GM12878 (cell line): ENCODE results near the gene ZFPM1. TPM values are rescaled to one million over a fixed set of nuclear protein-coding genes. Genes with fewer than 3 reads are reported as not detected.

Experiments used
- ATAC-seq: fragments of 200-7000 bp; cut with Tn5 transposase; 3 replicates; pipeline ENCODE4 v1.9.1; 2020; ENCODE audit warnings: mild to moderate bottlenecking, moderate library complexity
- BruUV-seq: library from RNA; stranded (reverse); fragments of 400-500 nt; replicated peaks from 2 replicates; lab custom pipeline; 2021; lab: Mats Ljungman, UMichigan
- CTCF ChIA-PET: fragments of 300-600 bp; sonication (Branson Sonifier 250); formaldehyde crosslinking; extraction: SDS; loops from one replicate; lab custom pipeline; 2021; ENCODE audit warnings: inconsistent platforms; lab: Yijun Ruan, JAX
- POLR2A ChIA-PET: fragments of 350-600 bp; formaldehyde crosslinking; extraction: SDS; loops from one replicate; lab custom pipeline; 2021; ENCODE audit warnings: inconsistent platforms; lab: Charles Lee
- RAD21 ChIA-PET: fragments of 300-600 bp; sonication (Branson Sonifier 250); formaldehyde crosslinking; loops from one replicate; lab custom pipeline; 2023; ENCODE audit warnings: antibody characterized with exemption; ENCODE audit not compliant: unreplicated experiment; lab: Charles Lee
- SMC1A ChIA-PET: fragments of 300-600 bp; sonication (Branson Sonifier 250); formaldehyde crosslinking; loops from one replicate; lab custom pipeline; 2023; ENCODE audit not compliant: unreplicated experiment, uncharacterized antibody; lab: Charles Lee
- DNase-seq: peaks from one replicate; pipeline ENCODE4 v3.0.0-alpha.2; 2011; ENCODE audit warnings: low read depth, low spot score
- FAIRE-seq: peaks from 3 replicates; lab custom pipeline; 2011; peaks lifted over from hg19 to GRCh38; lab: Jason Lieb, UNC
- H2AFZ ChIP-seq: 2 replicates; pipeline ENCODE4 v1.6.0; 2011; ENCODE audit warnings: low read depth, low read length, control low read depth; ENCODE audit not compliant: control insufficient read depth
- H3K27ac ChIP-seq: 2 replicates; pipeline ENCODE4 v1.5.1; 2011; ENCODE audit warnings: control low read depth; ENCODE audit not compliant: control insufficient read depth, insufficient read depth
- H3K27me3 ChIP-seq, 2 experiments: replicated peaks in 1 of 2; 2 replicates each; pipeline versions ENCODE4 v1.6.0 to v1.6.1; 2011; ENCODE audit warnings: low read length in 1 of 2; ENCODE audit not compliant: control insufficient read depth in 2 of 2, insufficient read depth in 2 of 2
- H3K36me3 ChIP-seq, 2 experiments: 2 replicates each; pipeline ENCODE4 v1.5.1; 2011; ENCODE audit warnings: low read length in 1 of 2; ENCODE audit not compliant: control insufficient read depth in 2 of 2, insufficient read depth in 2 of 2
- H3K4me1 ChIP-seq: 2 replicates; pipeline ENCODE4 v1.6.1; 2011; ENCODE audit warnings: mild to moderate bottlenecking, low read length, moderate library complexity, mixed read lengths; ENCODE audit not compliant: control insufficient read depth, insufficient read depth
- H3K4me2 ChIP-seq: 2 replicates; pipeline ENCODE4 v1.6.0; 2011; ENCODE audit warnings: control low read depth; ENCODE audit not compliant: control insufficient read depth, insufficient read depth
- H3K4me3 ChIP-seq: fragments of 200-600 bp; sonication (generic); 2 replicates; pipeline ENCODE4 v1.5.1; 2016
- H3K79me2 ChIP-seq: 2 replicates; pipeline ENCODE4 v1.6.0; 2011; ENCODE audit warnings: low read length; ENCODE audit not compliant: control insufficient read depth, insufficient read depth
- H3K9ac ChIP-seq: 2 replicates; pipeline ENCODE4 v1.8.0; 2011; ENCODE audit warnings: low read length, control low read depth, mixed read lengths; ENCODE audit not compliant: control insufficient read depth, insufficient read depth
- H3K9me3 ChIP-seq: replicated peaks from 3 replicates; pipeline ENCODE4 v1.5.1; 2011; ENCODE audit warnings: mild to moderate bottlenecking, low read length; ENCODE audit not compliant: control insufficient read depth, insufficient read depth
- H4K20me1 ChIP-seq: 2 replicates; pipeline ENCODE4 v1.6.0; 2011; ENCODE audit not compliant: control insufficient read depth, insufficient read depth
- BACH1 ChIP-seq: fragments of 450-650 bp; IDR thresholded peaks from 2 replicates; pipeline ENCODE4 v1.6.1; 2017; ENCODE audit warnings: mild to moderate bottlenecking, borderline replicate concordance
- BCL11A ChIP-seq: IDR thresholded peaks from 2 replicates; pipeline ENCODE4 v1.6.1; 2011; ENCODE audit warnings: low read depth, low read length
- CBX5 ChIP-seq: sonication (generic); IDR thresholded peaks from 2 replicates; pipeline ENCODE4 v1.6.1; 2016; ENCODE audit warnings: low read depth, moderate library complexity, mild to moderate bottlenecking, inconsistent platforms
- GATAD2B ChIP-seq: fragments of 450-650 bp; conservative IDR thresholded peaks from 2 replicates; pipeline ENCODE4 v1.6.1; 2017; ENCODE audit warnings: low read depth, mild to moderate bottlenecking, moderate library complexity
- HDAC6 ChIP-seq: fragments of 200-600 bp; sonication (generic); IDR thresholded peaks from one replicate; pipeline ENCODE4 v1.8.0; 2017; ENCODE audit warnings: antibody characterized with exemption; ENCODE audit not compliant: unreplicated experiment
- HDGF ChIP-seq: fragments of 450-650 bp; IDR thresholded peaks from 2 replicates; pipeline ENCODE4 v1.6.1; 2016; ENCODE audit warnings: antibody characterized with exemption
- JUND ChIP-seq: IDR thresholded peaks from 2 replicates; pipeline ENCODE4 v1.6.1; 2012; ENCODE audit warnings: low read depth, mild to moderate bottlenecking, low read length, improper control_type of control experiment, moderate library complexity
- LARP7 ChIP-seq: fragments of 450-650 bp; IDR thresholded peaks from 2 replicates; pipeline ENCODE4 v1.6.1; 2017; ENCODE audit warnings: mild to moderate bottlenecking
- MXI1 ChIP-seq: fragments of 150-350 bp; IDR thresholded peaks from 2 replicates; pipeline ENCODE4 v1.6.1; 2011; ENCODE audit warnings: low read depth, mild to moderate bottlenecking, inconsistent platforms, low read length, improper control_type of control experiment
- PML ChIP-seq: IDR thresholded peaks from 2 replicates; pipeline ENCODE4 v1.6.1; 2012; ENCODE audit warnings: low read length, inconsistent platforms
- POLR2AphosphoS2 ChIP-seq: IDR thresholded peaks from 2 replicates; pipeline ENCODE4 v1.6.1; 2011; ENCODE audit warnings: low read depth, mild to moderate bottlenecking, low read length, improper control_type of control experiment, moderate library complexity
- POLR2AphosphoS5 ChIP-seq: IDR thresholded peaks from 2 replicates; pipeline ENCODE4 v1.6.1; 2011; ENCODE audit warnings: mild to moderate bottlenecking, low read length, inconsistent platforms
- SIX5 ChIP-seq: IDR thresholded peaks from 2 replicates; pipeline ENCODE4 v1.6.1; 2011; ENCODE audit warnings: mild to moderate bottlenecking, low read depth, low read length, moderate library complexity; ENCODE audit not compliant: severe bottlenecking
- ZNF217 ChIP-seq: fragments of 450-650 bp; IDR thresholded peaks from 2 replicates; pipeline ENCODE4 v1.6.1; 2017; ENCODE audit warnings: antibody characterized with exemption, mild to moderate bottlenecking
- WGBS: methylation state at CpG from one replicate; pipeline ENCODE4 v1.1.6; 2016; ENCODE audit warnings: low lambda C conversion rate; ENCODE audit not compliant: insufficient replicate concordance, insufficient coverage; ENCODE audit errors: missing lambda C conversion rate; 5-methylcytosine and 5-hydroxymethylcytosine counted together
- in situ Hi-C: fragments of 300-500 bp; cut with MboI; formaldehyde crosslinking; loops from 9 replicates; pipeline ENCODE4 v1.14.3; 2018; ENCODE audit warnings: mixed read lengths
- intact Hi-C: fragments of 100-400 bp; cut with micrococcal nuclease; formaldehyde crosslinking; loops from one replicate; pipeline ENCODE4 v1.14.2; 2022; ENCODE audit not compliant: unreplicated experiment
- polyA plus RNA-seq, 11 experiments: library from polyadenylated mRNA; depleted of rRNA in 4 of 11; unstranded in 6 of 11; stranded (reverse) in 5 of 11; fragments of >200 nt; fragmentation: Nextera tagmentation in 4 of 11; fragmentation: Illumina TruSeq in 1 of 11; extraction: Ambion mirVana in 4 of 11; extraction: Trizol in 1 of 11; gene quantifications; 1 replicate in 1 of 11; 2 replicates in 10 of 11; pipeline versions ENCODE4 v1.2.1 to v1.2.3, GENCODE V29; 2011 to 2016; ENCODE audit warnings: inconsistent platforms in 2 of 11, missing spikeins in 2 of 11, low read depth in 1 of 11
- total RNA-seq, 4 experiments: library from RNA; depleted of rRNA in 3 of 4; stranded (reverse); fragments of >200 nt in 3 of 4; fragmentation: Illumina TruSeq in 1 of 4; extraction: Trizol in 1 of 4; gene quantifications; 2 replicates each; pipeline versions ENCODE4 v1.2.1 to v1.2.3, GENCODE V29; 2013 to 2021
- TF ChIP-seq, protein P1 (sequence below): fragments of 450-650 bp; conservative IDR thresholded peaks from 2 replicates; pipeline ENCODE4 v1.6.1; 2017; ENCODE audit warnings: mild to moderate bottlenecking, moderate library complexity
- TF ChIP-seq, protein P2 (sequence below), 3 experiments: IDR thresholded peaks in 2 of 3; conservative IDR thresholded peaks in 1 of 3; 2 replicates each; pipeline ENCODE4 v1.5.1; 2011; ENCODE audit warnings: low read depth in 3 of 3, low read length in 3 of 3, mild to moderate bottlenecking in 3 of 3, control low read depth in 2 of 3, moderate library complexity in 2 of 3, inconsistent platforms in 1 of 3, mixed read lengths in 1 of 3; ENCODE audit not compliant: control insufficient read depth in 2 of 3, insufficient read depth in 1 of 3; ENCODE audit errors: extremely low read depth in 1 of 3

ZFPM1 gene
- total and polyA plus RNA-seq, 10 of the 15 experiments (the other 5 are each of a cell fraction or from before 2014, with no cell fraction given): 0.02 to 5.1 (median 0.30) TPM

DNA sequence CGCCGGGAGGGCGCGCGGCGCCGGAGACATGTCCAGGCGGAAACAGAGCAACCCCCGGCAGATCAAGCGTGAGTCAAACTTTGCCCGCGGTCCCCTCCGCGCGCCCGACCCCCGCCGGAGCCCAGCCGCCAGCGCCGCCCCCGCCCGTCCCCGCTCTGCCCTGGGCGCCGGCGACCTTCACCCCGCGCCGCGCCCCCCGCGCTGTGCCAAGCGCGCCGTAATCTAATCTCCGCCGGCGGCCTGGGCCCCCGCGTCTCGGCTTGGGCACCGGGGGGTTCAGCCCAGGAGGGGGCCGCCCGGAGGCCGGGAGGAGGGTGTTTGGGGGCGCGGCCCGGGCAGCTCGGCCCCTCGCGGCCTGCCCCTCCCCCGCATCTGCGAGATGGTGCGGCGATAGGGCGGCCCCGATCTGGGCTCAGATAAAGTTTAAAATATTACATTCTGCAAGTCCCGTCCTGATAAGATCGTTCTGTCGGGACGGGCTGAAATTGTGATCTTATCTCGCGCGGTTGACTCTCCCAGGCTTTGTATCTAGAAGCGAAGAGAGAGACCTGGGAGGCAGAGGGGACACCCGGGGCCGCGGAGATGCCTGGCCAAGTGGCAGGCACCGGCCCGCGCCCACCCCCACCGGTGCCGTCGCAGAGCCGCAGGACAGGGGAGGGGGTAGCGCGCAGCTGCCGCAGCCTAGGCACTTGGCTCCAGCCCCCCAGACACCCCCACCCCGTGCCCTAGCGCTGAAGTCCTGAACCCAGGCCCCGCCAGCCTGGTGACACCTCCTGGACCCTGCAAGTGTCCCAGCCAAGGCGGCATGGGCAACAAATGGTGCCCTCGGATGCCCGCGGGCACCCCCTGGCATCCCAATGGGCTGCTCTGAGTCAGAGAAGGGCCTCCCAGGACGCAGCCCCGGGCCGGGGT, 787 bp downstream of the ZFPM1 start (continued):
- TF ChIP-seq BACH1: 0 out of 2 replicates have a peak, but pooled peaks have one; percentile 18
- peak; percentile 81 for TF ChIP-seq HDAC6
- TF ChIP-seq, protein P1, sequence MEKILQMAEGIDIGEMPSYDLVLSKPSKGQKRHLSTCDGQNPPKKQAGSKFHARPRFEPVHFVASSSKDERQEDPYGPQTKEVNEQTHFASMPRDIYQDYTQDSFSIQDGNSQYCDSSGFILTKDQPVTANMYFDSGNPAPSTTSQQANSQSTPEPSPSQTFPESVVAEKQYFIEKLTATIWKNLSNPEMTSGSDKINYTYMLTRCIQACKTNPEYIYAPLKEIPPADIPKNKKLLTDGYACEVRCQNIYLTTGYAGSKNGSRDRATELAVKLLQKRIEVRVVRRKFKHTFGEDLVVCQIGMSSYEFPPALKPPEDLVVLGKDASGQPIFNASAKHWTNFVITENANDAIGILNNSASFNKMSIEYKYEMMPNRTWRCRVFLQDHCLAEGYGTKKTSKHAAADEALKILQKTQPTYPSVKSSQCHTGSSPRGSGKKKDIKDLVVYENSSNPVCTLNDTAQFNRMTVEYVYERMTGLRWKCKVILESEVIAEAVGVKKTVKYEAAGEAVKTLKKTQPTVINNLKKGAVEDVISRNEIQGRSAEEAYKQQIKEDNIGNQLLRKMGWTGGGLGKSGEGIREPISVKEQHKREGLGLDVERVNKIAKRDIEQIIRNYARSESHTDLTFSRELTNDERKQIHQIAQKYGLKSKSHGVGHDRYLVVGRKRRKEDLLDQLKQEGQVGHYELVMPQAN: peak; percentile 25; the same call in 1 of the 2 replicates
- 0 out of 2 replicates have a peak, but pooled peaks have one; percentile 31 for TF ChIP-seq LARP7
- TF ChIP-seq MXI1: no peak

DNA sequence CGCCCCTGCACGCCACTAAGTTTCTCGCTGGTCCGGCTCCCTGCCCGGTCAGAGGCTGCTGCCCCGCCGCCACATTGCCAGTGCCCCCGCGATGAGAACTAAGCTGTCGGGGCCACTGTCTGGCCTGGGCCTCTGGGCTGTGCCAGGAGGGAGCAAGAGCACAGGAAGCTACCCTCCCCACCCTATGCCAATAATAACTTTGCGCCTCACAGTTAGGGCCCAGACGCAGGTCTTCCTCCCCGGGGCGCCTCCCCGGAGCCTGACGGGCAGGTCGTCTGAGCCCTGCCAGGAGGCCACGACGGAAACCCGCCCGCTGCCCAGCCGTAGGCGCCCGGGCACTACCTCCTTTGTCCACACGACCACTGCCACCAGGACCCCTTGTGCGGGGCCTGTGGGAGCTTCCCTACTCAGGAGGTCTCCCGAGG, 1.5 kb downstream of the ZFPM1 start:
- ChIA-PET RAD21 (interaction anchor here (0.7 kb wide), 1 partner anchor 10 kb away, joined by 3 read pairs; no protein-coding TSS in a partner anchor), SMC1A (interaction anchor here (0.7 to 1.0 kb wide), 2 partner anchors 12 to 13 kb away, joined by 3 to 6 read pairs; no protein-coding TSS in a partner anchor), POLR2A (interaction anchor here (0.6 to 0.7 kb wide), 2 partner anchors 26 to 208 kb away, joined by 3 read pairs; no protein-coding TSS in a partner anchor), CTCF (interaction anchor here (0.7 to 1.3 kb wide), 2 partner anchors 106 to 566 kb away, joined by 3 to 4 read pairs; no protein-coding TSS in a partner anchor)
- Histone ChIP-seq H3K9ac (peak overlapping the region; percentile 92; the same call in 1 of the 2 replicates), H3K4me2 (peak overlapping the region; percentile 95), H3K36me3 (no peaks in the 10 kb centered on the region), H3K9me3 (no peaks in the 10 kb centered on the region), H3K27me3 (peaks cover 0 to 2% of the 10 kb centered on the region in 2 experiments; a peak in 1 of 4 replicates), H3K4me1 (peaks cover 21% of the 10 kb centered on the region), H4K20me1 (no peaks in the 10 kb centered on the region), H3K79me2 (peaks cover 22% of the 10 kb centered on the region), H2AFZ (peak overlapping the region; percentile 64), H3K4me3 (peak overlapping the region; percentile 86), H3K27ac (peak overlapping the region; percentile 75)
- BruUV-seq: no TSS peak
- intact Hi-C loops: loop anchor here (10.0 kb wide), 1 partner anchor 1070 kb away; the partner anchor contains the start of gene FBXO31
- no peak for FAIRE-seq
- in situ Hi-C loops: loop anchor here (5.0 to 10.0 kb wide), 2 partner anchors 113 to 330 kb away; partner anchors contain the start of gene PIEZO1
- DNase-seq: no peak
- peak; percentile 17 for ATAC-seq
- WGBS: under 1% methylated on average over 27 of the region's 27 CpGs
- TF ChIP-seq POLR2AphosphoS5 (no peak), BCL11A (no peak), JUND (no peak), CBX5 (no peak), GATAD2B (0 out of 2 replicates have a peak, but pooled peaks have one; percentile 17), ZNF217 (no peak), HDGF (no peak), PML (no peak), POLR2AphosphoS2 (no peak), SIX5 (no peak)
- TF ChIP-seq, protein P2, sequence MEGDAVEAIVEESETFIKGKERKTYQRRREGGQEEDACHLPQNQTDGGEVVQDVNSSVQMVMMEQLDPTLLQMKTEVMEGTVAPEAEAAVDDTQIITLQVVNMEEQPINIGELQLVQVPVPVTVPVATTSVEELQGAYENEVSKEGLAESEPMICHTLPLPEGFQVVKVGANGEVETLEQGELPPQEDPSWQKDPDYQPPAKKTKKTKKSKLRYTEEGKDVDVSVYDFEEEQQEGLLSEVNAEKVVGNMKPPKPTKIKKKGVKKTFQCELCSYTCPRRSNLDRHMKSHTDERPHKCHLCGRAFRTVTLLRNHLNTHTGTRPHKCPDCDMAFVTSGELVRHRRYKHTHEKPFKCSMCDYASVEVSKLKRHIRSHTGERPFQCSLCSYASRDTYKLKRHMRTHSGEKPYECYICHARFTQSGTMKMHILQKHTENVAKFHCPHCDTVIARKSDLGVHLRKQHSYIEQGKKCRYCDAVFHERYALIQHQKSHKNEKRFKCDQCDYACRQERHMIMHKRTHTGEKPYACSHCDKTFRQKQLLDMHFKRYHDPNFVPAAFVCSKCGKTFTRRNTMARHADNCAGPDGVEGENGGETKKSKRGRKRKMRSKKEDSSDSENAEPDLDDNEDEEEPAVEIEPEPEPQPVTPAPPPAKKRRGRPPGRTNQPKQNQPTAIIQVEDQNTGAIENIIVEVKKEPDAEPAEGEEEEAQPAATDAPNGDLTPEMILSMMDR (IDR thresholded peaks at IDR 0.05 in 2 of 3, conservative IDR thresholded peaks at IDR 0.05 in 1 of 3; ENCODE audit: control insufficient read depth in 2 of 3, extremely low read depth in 1 of 3, insufficient read depth in 1 of 3, low read depth in 3 of 3, low read length in 3 of 3): no peak
